OCI-M2 (cell line): ENCODE measurements around the gene KPNA1.
"Not testable (repeated sequence)": the region's sequence is repeated elsewhere in the genome, so short reads cannot be mapped to it uniquely, and the experiment has no call there.

ENCODE experiments used
- DNase-seq: peaks from one replicate; lab custom pipeline; 2025; ENCODE audit not compliant: unreplicated experiment; lab: John Stamatoyannopoulos, UW

KPNA1 gene

DNA sequence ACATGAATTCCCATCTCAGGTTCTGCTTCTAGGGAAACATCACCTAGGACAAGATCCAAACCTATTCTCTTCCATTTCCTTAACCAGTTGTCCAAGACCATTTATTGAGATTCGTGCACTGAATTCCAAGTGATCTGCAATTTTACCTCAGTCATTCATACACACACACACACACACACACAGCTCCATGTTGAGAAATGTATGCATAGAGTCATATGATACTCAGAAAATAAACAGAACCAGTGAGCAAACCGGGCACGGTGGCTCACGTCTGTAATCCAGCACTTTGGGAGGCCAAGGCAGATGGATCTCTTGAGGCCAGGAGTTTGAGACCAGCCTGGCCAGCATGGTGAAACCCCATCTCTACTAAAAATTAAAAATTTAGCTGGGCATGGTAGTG, 6.1 kb upstream of the KPNA1 start:
- DNase-seq: no peak

DNA sequence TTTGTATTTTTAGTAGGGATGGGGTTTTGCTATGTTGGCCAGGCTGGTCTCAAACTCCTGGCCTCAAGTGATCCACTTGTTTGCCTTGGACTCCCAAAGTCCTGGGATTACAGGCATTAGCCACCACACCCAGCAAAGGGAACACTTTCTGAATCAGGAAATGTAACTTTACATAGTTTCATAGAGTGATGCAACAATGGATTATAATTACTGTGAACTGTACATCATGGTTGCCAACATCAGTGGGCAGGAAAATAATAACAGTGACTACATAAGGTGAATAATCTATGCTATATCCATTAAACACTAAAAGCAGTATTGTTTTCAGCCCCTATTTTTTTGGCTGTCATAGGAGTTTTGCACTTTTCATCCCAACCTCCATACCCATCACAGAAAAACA, 5.0 kb upstream of the KPNA1 start:
- DNase-seq: no peak

DNA sequence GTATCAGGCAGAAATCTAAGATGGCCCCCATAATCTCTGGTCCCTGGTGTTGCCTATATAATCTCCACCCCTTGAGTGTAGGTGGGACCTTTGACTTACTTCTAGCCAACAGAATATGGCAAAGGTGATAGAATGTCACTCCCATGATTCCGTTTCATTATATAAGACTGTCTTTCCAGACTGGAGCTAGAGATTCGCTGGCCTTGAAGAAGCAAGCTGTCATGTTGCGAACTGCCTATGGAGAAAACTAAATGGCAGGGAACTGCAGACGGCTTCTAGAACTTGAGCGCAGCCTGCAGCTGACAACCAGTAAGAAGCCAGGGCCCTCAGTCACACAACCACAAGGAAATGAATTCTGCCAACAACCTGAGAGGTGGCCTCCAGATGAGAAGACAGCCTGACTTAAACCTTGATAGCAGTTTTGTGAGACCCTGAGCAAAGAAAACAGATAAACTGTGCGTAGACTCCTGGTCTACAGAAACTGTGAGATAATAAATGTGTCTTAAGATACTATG, 2.2 kb upstream of the KPNA1 start:
- DNase-seq: no peak

DNA sequence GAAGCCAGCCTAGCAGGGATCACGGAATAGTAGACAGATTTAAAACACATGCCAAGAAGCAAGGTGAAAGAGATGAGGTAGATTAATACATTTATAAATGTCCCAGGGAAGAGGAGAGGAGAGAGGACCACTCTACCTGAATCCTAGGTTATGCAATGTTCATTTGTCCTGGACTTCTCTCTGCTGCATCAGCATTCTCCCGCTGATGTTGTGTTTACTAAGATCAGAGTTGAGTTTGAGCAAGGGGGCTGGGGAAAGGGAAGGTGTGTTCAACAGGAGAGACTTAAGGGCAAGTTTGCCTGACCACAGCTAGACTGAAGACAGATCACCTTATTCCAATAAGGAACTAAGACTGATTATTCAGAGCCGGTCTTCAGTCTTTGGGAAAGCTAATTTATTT, 1.1 kb upstream of the KPNA1 start:
- DNase-seq: no peak

DNA sequence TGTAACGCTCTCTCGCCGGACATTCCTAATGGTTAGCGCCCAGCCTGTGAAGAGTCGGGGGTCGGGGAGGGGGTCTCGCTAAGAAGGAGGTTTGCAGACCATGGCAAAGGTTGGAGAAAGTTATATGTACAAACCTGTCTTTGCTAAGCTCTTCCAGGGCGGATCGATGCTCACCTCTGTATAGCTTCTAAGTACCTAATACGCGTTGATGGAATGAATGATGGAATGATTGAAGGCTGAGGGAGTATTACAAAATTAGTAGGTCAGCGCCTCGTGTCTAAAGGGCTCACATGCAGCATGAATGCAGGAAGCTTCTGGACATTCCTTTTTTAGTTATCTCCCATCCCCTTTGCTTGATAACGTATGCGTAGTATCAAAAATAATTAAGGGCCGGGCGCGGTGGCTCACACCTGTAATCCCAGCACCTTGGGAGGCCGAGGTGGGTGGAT, 305 bp upstream of the KPNA1 start:
- no peak for DNase-seq

DNA sequence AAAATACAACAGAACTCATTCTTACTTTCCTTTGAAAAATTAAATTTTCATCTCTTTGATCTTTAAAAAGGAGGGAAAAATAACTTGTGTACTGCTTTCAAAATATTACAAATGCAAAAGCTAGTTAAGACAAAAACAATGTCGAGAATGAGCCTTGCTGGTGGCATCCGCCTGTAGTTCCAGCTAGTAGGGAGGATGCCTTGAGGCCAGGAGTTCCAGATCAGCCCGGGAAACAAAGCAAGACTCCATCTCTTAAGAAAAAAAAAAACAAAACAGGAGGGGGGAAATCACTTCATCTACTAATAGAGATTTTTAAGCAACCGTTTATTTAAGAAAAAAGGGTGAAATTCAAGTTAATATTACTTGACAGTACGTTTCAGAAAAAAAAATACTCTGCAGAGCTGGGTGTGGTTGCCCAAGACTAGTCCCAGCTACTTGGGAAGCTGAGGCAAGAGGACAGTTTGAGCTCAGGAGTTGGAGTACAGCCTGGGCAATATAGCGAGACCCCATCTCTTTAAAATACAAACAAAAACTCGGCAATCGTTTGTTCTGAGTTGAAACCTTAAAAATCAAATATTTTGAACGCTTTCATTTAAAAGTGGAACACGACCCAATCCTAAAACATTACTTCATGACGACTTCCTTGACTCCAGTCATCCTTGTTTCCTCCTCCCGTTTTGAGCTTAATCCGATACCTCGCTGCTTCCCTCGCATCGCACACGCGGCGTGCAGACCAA, 1.2 kb downstream of the KPNA1 start:
- no peak for DNase-seq

DNA sequence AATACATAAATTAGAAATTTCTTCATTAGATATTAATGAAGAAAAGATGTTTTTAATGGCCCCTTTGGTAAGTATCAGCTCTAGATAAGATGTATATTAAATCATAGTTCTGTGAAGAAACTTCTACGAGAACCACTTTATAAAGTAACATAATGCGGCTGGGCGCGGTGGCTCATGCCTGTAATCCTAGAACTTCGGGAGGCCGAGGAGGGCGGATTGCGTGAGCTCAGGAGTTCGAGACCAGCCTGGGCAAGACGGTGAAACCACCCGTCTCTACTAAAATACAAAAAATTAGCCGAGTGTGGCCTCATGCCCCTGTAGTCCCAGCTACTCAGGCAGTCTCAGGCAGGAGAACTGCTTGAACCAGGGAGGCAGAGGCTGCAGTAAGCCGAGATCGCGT, 2.5 kb downstream of the KPNA1 start:
- DNase-seq: no peak

DNA sequence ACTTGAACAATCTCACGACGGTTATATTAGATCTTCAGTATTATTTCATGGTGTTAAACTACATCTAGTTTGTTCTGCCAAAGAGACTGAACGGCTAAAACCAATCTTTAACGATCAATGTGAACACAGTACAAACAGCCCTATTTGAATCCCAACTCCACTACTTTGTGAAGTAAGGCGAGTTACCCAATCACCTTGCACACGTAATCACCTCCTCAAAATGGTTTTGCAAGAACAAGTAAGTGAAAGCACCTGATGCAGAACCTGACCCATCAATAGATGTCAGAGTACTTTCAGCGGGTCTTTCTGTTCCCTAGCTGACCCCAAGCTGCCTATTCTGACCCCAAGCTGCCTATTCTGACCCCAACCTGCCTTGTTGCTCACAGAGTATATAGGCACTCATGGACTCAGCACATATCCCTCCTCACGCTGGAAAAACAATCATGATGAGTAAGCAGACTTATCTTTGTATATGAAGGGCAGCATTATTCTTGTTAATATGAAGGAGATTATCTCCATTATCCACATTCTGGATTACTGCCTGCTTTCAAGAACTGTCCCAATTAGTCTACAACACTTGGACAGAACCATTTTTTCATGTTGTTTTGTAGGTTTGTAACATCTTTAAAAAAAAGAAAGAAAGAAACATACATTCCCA, 3.7 kb downstream of the KPNA1 start:
- no peak for DNase-seq

DNA sequence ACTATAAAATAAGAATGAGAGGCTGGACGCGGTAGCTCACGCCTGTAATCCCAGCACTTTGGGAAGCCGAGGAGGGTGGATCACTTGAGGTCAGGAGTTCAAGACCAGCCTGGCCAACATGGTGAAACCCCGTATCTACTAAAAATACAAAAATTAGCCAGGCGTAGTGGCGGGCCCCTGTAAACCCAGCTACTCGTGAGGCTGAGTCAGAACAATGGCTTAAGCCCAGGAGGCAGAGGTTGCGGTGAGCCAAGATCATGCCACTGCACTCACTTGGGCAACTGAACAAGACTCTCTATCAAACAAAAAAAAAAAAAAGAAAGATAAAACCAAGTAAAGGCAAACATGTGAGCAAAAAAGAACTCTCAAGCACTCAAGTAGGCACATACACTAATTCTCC, 5.8 kb downstream of the KPNA1 start:
- DNase-seq: not testable (repeated sequence)

DNA sequence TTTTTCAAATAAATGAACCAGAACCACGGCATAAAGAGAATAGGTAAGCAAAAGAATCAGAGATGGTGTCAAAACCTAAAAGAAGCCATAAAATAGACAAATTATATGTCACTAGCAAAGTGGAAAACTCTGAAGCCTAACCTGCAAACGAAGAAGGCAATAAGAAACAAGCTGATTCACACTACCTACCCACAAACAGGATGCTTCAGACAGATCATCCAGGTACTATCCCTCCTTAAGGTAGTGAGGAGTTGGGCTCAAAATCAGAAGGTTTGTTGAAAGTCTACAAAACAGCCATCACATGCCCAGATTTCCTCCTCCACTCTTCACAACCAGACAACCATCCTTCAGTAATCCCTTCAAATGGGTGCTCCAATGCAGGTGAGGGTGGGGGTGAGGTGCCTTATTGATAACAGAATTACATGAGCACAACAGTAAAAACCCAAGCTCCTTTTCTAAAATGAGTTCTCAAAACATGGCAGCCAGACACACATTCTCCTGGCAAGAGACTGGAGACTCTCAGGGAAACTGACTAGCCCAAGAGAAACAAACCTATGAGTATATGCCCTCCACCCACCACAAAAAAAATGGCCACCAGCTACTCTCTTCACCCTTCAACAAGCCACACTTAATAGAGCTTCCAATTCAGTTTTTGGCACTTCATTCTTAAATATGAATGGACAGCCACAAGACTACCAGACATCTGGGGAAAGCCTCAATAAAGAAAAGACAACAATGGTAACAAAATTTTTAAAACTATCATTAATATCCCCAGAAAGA, 6.4 kb downstream of the KPNA1 start:
- no peak for DNase-seq

DNA sequence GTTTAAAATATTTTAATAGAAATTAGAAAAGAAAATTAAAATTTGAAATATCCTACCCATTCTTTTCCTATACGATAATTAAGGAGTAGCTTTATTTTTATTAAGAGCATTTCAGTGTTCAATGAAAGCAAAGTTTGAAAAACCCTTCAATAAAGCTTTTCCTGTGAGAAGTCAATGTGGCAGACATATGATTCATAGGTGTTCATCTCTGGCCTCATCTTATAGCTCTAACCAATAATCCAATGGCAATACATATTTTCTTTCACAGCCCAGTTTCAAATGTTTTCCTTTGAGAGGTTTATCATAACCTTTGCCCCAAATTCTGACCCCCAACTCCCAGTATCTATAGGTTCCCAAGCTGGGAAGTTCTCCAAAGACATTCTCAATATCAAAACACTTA, 8.3 kb downstream of the KPNA1 start:
- DNase-seq: no peak

DNA sequence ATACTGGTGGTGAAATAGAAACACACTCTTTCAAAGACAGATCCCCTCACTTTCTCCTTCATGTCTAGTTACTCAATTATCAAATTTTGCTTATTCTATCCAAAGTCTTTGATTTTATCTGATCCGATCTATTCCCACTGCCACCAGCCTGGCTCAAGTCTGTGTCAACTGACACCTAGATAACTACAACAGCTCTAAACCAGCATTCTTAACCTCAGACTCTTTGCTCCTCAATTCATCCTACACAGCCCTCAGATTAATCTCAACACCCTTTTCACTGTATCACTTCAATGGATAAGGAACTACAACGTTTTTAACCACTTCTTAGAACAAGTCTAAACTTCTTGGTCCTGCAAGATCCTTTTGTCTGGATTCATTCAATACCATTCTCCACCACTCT, 9.1 kb downstream of the KPNA1 start:
- no peak for DNase-seq

DNA sequence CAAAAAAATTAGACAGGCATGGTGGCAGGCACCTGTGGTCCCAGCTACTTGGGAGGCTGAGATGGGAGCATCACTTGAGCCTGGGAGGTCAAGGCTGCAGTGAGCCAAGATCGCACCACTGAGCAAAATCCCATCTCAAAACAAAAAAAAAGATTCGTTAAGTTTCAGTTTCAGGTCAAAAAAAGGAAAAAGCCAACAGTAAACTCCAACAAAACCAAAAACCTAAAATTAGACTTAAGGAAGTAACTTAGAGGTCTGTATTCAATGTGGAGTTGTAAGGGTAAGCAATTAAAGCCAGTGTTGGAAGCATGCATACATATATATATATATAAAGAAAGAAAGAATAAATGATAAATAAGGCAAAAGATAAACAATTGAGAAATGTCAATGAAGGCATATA, 11.8 kb downstream of the KPNA1 start:
- no peak for DNase-seq

DNA sequence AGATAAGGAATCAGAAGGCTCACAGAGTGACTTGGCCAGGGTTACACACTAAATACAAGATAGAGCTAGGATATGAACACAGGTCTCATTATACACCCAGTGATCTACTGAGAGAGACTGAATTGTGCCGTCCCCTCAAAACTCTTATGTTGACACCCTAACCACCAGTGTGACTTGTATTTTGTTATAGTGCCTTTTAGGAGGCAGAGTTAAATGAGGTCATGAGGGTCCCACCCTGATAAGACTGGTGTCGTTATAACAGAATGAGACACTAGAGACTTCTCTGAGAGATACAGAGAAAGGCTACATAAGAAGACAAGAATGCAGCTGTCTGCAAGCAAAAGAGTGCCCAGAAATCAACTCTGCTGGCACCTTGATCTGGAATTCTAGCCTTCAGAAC, 12.6 kb downstream of the KPNA1 start:
- no peak for DNase-seq

DNA sequence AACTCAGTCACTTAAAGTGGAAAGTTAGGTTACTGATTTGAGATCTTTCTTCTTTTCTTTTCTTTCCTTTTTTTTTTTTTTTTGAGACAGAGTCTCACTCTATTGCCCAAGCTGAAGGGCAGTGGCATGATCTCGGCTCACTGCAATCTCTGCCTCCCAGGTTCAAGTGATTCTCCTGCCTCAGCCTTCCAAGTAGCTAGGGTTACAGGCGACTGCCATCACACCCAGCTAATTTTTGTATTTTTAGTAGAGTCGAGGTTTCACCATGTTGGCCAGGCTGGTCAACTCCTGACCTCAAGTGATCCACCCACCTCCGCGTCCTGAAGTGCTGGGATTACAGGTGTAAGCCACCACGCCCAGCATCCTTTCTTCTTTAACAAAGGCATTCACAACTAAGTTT, 13.8 kb downstream of the KPNA1 start:
- DNase-seq: not testable (repeated sequence)

DNA sequence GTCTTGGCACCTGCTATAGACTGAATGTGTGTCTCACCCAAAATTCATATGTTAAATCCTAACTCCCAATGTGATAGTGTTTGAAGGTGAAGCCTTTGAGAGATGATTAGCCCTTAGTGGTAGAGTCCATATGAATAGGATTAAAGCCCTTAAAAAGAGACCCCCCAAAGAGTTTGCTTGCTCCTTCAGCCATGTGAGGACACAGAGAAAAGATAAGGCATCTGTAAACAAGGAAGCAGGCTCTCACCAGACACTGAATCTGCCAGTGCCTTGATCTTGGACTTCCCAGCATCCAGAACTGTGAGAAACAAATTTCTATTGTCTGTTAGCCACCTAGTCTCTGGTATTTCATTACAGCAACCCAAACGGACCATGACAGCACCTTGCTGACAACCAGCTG, 16.6 kb downstream of the KPNA1 start:
- DNase-seq: no peak

DNA sequence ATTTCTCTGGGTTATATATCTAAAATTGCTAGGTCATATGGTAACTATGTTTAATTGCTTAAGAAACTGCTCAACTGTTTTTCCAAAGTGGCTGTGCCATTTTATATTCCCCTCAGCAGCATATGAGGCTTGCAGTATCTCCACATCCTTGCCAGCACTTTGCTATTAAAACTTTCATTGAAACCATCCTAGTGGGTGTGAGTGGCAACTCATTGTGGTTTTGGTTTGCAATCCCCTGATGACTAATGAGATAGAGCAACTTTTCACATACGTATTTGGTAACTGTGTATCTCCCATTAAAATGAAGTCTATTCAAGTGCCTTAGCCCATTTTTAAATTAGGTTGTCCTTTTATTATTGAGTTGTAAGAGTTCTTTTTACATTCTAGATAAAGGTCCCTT, 17.3 kb downstream of the KPNA1 start:
- no peak for DNase-seq

DNA sequence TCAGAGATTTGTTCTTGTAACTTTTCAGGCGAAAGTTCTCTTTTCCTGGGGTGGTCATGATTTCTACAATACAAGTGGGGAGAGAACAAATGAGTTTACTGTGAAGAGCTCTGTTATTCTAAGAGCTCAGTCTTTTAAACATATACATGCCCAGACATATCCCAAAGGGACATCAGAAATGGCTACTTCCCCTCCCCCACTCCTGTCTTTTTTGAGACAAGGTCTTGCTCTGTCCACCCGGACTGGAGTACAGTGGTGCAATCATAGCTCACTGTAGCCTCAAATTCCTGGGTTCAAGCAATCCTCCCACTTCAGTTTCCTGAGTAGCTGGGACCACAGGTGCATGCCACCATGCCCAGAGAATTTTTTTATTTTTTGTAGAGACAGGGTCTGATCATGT, 18.2 kb downstream of the KPNA1 start:
- DNase-seq: no peak

DNA sequence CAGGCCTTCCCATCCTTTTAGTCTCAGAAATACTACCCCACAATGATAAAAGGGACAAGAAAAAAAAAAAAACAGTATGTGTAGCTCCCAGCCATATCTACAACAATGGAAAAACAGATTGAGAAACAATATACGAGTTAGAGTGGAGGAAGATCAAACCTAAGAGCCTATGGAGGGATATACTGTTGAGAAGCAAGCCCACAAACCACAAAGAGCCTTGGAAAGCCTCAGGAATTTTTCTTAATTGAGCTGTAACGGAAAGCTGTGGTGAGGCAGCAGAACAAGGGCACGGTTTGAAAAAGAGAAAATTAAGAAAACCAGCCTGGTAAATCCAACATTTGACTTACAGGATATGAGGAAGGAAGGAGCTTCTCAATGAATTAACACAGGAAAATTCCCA, 21.4 kb downstream of the KPNA1 start:
- DNase-seq: no peak

DNA sequence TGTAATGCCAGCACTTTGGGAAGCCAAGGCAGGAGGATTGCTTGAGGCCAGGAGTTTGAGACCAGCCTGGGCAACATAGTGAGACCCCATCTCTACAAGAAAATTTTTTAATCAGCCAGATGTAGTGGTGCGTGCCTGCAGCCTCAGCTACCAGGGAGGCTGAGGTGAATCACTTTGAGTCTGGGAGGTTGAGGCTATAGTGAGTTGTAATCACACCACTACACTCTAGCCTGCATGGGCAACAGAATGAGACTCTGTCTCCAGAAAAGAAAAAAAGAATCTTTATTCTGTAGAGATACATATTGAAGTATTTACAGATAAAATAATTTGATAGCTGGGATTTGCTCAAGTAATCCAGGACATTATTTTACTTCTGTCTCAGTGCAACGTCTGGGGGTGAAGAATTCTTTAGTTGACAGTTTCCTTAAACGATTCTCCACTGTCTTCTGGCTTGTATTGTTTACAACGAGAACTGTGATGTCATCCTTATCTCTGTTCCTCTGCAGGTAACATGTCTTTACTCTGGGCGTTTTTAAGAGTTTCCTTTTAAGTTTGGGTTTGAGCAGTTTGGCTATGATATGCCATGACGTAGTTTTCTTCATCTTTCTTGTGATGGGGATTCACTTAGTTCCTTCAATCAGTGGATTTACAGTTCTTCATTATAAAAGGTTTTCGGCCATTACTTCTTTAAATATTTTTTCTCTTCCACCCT, 26.3 kb downstream of the KPNA1 start:
- DNase-seq: no peak

DNA sequence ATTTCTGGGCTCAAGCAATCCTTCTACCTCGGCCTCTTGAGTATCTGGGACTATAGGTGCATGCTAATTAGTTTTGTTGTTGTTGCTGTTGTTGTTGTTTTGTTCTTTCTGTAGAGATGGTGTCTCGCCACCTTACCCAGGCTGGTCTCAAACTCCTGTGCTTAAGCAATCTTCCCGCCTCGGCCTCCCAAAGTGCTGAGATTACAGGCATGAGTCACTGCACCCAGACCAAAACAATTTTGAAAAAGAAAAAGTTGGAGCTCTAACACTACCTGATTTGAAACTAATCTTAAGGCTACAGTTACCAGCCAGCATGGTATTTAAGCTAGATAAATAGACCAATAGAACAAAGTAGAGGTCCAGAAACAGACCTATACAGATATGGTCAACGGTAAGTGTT, 29.8 kb downstream of the KPNA1 start:
- no peak for DNase-seq
